ENCODE results near the gene INPP4A. TPM values are rescaled to one million over a fixed set of nuclear protein-coding genes. Genes with fewer than 3 reads are reported as not detected.

INPP4A gene
- total and polyA plus RNA-seq, 2 of the 13 experiments (the other 11 are each of a cell fraction or from before 2014, with no cell fraction given), result 10.1 to 10.9 TPM

DNA sequence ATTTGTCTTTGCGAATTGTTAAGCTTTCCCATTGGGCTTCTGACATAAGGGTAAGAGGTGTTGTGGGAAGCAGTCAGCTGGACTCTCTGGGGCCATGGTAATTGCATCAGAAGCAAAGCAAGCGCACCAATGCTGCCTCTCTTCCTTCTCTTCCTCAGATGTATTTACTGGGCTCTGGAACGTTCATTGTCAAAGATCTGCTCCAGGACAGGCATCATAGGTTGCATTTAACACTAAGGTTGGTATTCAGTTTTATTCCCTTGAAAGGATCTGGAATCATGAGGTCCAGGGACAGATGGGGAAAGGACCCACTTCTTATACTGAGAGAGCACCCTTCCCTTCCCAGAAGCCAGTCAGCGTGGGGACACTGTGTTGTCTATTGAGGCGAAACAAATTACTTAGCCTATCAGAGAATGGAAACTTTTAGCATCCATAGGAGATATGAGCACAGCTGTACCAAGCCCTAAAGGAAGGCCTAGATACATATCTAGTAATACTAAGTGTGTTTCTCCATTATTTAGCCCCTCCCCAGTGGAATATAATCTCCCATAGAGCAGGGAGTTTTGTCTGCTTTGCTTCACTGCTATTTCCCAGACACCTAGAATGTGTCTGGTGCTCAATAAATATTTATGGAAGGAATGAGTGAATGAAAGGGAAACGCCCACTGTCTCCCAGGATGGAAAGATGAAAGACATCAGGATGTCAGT, 91.5 kb downstream of the INPP4A start (continued):
- TF ChIP-seq, protein P1, sequence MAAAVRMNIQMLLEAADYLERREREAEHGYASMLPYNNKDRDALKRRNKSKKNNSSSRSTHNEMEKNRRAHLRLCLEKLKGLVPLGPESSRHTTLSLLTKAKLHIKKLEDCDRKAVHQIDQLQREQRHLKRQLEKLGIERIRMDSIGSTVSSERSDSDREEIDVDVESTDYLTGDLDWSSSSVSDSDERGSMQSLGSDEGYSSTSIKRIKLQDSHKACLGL (CRISPR knock-in tag; IDR thresholded peaks at IDR 0.05), result no peak

DNA sequence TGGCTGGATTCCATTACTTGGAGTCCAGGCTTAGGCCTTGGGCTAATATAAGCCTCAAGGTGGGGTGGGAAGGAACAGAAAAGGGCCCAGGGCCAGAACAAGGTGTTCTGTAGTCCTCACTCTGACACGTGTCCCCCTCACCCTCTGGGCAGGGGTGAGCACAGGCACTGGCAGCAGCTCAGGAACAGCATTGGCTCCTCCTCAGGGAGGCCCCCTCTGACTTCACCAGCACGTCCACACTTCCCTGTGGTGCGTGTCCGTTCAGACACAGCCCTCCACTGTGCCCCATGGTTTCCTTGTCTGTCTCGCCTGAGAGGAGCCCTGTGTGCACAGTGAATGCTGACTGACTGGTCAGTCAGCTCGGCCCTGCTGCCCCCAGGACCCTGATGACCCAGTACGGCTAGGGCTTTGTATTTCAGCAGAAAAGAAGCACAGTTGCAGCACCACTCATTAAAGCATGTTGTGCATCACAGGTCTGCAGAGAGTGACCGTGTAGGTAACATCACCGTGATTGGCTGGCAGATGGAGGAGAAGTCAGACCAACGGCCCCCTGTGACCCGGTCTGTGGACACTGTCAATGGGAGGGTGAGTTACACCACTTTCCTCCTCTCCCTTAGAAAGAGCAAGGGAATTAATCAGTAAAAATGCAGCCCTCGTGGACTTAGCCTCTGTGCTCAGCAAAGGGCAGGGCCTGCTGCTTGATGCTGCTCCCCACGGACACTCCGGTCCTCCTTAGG, 92.9 kb downstream of the INPP4A start:
- Histone ChIP-seq H3K9ac (ENCODE audit: insufficient read depth, low read depth, low read length) (no peak overlapping the region), H3K27me3 (ENCODE audit: control insufficient read depth in 1 of 2, insufficient read depth in 2 of 2, low read length in 2 of 2) (no peaks in the 10 kb centered on the region), H4K20me1 (ENCODE audit: insufficient read depth, low read length) (no peaks in the 10 kb centered on the region), H3K4me3 (replicated peaks in 1 of 3; ENCODE audit: insufficient read depth in 1 of 3, low read depth in 2 of 3, low read length in 3 of 3) (no peak overlapping the region), H3K79me2 (ENCODE audit: insufficient read depth, low read length) (no peaks in the 10 kb centered on the region), H3K36me3 (replicated peaks in 1 of 2; ENCODE audit: control insufficient read depth in 1 of 2, insufficient read depth in 2 of 2, low read length in 2 of 2) (peaks cover 10 to 15% of the 10 kb centered on the region in 2 experiments; a peak in 4 of 5 replicates), H2AFZ (ENCODE audit: low read length) (no peak overlapping the region), H3K4me2 (ENCODE audit: low read depth, low read length) (no peak overlapping the region), H3K4me1 (ENCODE audit: insufficient read depth, low read length) (no peaks in the 10 kb centered on the region), H3K9me3 (ENCODE audit: low read length) (no peaks in the 10 kb centered on the region), H3K27ac (ENCODE audit: extremely low read length, insufficient read depth, low read length) (no peak overlapping the region)
- POLR2A ChIA-PET, result no interaction called here
- DNase-seq (ENCODE audit: low spot score) (no peak), FAIRE-seq (no peak), ATAC-seq (no peak; the same call in 2 of the 3 replicates)
- TF ChIP-seq ARNTL (CRISPR knock-in tag; IDR thresholded peaks at IDR 0.05), result no peak
- TF ChIP-seq SPEN (CRISPR knock-in tag; IDR thresholded peaks at IDR 0.05; ENCODE audit: low read depth), result no peak
- TF ChIP-seq ZNF644 (CRISPR knock-in tag; IDR thresholded peaks at IDR 0.05; ENCODE audit: low read depth), result no peak
- no peak for TF ChIP-seq ZSCAN12 (CRISPR knock-in tag; IDR thresholded peaks at IDR 0.05)
- CTCF ChIA-PET (ENCODE audit: low intra/inter-chr PET ratio, low total read pairs), result no interaction called here
- intact Hi-C loops (cut with micrococcal nuclease; ENCODE audit: unreplicated experiment), result no loop called here
- in situ Hi-C loops (cut with HindIII; ENCODE audit: extremely low pct_ligation_motif_present, low pct_unique_long_range_greater_than_20kb), result no loop called here
- BruUV-seq (replicated peaks), result no TSS peak
- 98% methylated on average over 10 of the region's 14 CpGs for WGBS (ENCODE audit: low lambda C conversion rate)
